Measurements from ENCODE around the gene APOA4.

Gene APOA4

DNA sequence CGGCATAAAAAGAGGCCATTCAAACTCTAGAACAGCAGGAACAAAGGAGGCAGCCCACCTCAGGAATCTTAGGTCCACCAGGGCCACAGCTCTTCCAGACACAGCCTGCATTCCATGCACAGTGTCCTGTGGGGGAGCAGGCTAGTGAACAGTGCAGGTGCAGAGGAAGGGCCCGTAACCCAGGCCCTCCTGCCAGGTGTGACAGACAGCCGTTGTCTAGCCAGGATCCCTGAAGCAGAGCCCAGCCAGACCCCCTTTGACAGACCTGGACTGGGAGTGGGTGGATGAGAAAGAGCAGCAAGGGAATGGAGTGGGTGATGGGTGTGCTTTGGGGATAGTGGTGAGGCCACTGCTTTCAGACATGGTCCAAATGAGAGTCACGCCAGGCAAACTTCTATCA, 34.1 kb downstream of the APOA4 start:
- Mint-ChIP-seq H3K27ac (peak overlapping the region; percentile 93), H3K4me3 (peak overlapping the region; percentile 84), H3K27me3 (peaks cover 9% of the 10 kb centered on the region), H3K4me1 (peaks cover 24% of the 10 kb centered on the region), H3K9me3 (no peaks in the 10 kb centered on the region), H3K36me3 (peaks cover 24% of the 10 kb centered on the region)
- no peak for ATAC-seq

GRCh38 chr11:116788534-116788933, 34.6 kb downstream of the APOA4 start:
- Mint-ChIP-seq H3K4me3 (peak overlapping the region; percentile 84), H3K4me1 (peaks cover 24% of the 10 kb centered on the region), H3K27me3 (peaks cover 9% of the 10 kb centered on the region), H3K9me3 (no peaks in the 10 kb centered on the region), H3K36me3 (peaks cover 25% of the 10 kb centered on the region), H3K27ac (peak overlapping the region; percentile 93)
- no peak for ATAC-seq

DNA sequence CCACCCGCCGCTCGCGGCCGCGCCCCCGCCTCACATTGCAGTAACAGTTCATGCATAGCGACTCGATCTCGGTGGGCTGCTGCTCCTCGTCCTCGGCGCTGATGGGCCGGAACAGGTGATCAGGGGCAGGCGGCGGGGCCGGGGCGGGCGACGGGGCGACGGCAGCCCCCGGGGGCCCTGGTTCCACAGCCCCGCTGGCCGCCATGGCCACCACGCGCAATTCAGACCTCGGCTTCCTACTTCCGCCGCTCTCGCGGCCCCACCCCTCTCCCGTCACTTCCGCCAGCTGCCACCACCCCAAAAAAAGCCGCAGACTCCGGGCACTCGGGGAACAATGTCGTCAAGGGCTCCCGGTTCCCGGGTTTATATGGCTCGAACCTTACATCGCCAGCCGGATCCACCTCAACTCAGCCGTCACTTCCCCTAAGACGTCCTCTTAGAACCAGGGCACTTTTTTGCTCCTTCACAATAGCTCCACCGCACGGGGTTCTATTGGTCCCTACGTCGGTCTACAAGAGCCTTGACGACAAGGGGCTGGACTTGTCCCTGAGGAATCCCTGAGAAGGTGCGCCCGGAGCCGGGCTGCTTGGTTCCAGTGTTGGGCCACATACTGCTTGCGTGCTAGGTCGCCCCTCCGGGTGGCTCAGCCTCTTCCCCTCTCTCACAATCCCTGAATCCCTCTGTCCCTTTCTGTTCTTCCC, 35.2 kb downstream of the APOA4 start, which contains the start of gene ZPR1:
TSS of gene ZPR1 (minus strand) at position 238 of the 701 bp plus-strand sequence. CDS start at position 205, 33 bp downstream.
- H3K4me3 Mint-ChIP-seq = peak within 1 kb of the TSS; percentile 84
- H3K4me1 Mint-ChIP-seq = peaks cover 30% of the 10 kb centered on the region
- peaks cover 31% of the 10 kb centered on the region for H3K36me3 Mint-ChIP-seq
- ATAC-seq = peak; percentile 95
- peaks cover 9% of the 10 kb centered on the region for H3K27me3 Mint-ChIP-seq
- peak within 1 kb of the TSS; percentile 93 for H3K27ac Mint-ChIP-seq
- H3K9me3 Mint-ChIP-seq = no peaks in the 10 kb centered on the region

GRCh38 chr11:116787436-116787785, 35.7 kb downstream of the APOA4 start:
- Mint-ChIP-seq H3K27me3 (peaks cover 9% of the 10 kb centered on the region), H3K27ac (peak overlapping the region; percentile 93), H3K4me3 (peak overlapping the region; percentile 84), H3K9me3 (no peaks in the 10 kb centered on the region), H3K36me3 (peaks cover 36% of the 10 kb centered on the region), H3K4me1 (peaks cover 35% of the 10 kb centered on the region)
- peak; percentile 34 for ATAC-seq

- H3K27ac Mint-ChIP-seq = peak overlapping the region; percentile 93
- H3K27me3 Mint-ChIP-seq = peaks cover 9% of the 10 kb centered on the region
- peak overlapping the region; percentile 84 for H3K4me3 Mint-ChIP-seq
- H3K36me3 Mint-ChIP-seq = peaks cover 40% of the 10 kb centered on the region
- H3K4me1 Mint-ChIP-seq = peaks cover 39% of the 10 kb centered on the region
- H3K9me3 Mint-ChIP-seq = no peaks in the 10 kb centered on the region
- no peak for ATAC-seq
Measured at GRCh38 chr11:116786966-116787365, 36.1 kb downstream of the APOA4 start.

DNA sequence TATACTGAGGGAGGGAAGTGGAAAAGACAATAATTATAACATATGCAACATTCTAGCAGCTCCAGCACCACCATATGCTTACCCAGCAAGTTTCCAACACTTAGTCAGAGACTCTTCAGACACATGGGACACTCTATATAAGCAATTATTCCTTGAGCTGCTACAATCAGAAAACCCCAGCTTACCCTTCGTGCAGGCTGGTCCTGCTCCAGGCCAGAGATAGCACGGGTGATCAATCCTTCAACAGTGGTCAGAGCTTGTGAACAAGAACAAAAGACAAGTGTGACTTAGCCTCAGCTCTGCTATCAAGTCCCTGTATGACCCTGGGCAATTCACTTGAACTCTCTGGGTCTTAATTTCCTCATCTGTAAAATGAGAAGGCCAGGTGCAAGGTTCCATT, 36.8 kb downstream of the APOA4 start:
- peaks cover 37% of the 10 kb centered on the region for H3K4me1 Mint-ChIP-seq
- no peak overlapping the region for H3K27ac Mint-ChIP-seq
- no peaks in the 10 kb centered on the region for H3K9me3 Mint-ChIP-seq
- peaks cover 9% of the 10 kb centered on the region for H3K27me3 Mint-ChIP-seq
- peak overlapping the region; percentile 84 for H3K4me3 Mint-ChIP-seq
- peaks cover 47% of the 10 kb centered on the region for H3K36me3 Mint-ChIP-seq
- no peak for ATAC-seq

DNA sequence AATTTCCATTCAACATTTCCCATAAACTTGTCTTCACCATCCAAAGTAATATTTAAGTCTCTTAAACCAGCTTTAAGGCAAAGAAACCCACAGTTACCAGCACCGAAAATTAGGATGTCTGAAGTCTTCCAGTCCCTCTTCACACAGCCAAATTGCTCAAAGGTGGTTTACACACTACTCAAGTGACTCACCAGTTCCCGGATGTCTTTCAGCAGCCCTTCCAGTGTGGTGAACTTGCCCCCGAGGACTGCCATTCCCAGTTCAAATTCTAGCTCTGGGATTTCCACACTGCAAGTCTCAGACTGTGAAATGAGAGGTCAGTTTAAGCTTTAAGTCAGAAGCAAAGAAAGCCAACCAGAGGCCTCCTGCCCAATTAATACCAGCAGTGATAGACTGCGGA, 40.4 kb downstream of the APOA4 start:
- H3K27ac Mint-ChIP-seq = no peak overlapping the region
- no peaks in the 10 kb centered on the region for H3K9me3 Mint-ChIP-seq
- H3K27me3 Mint-ChIP-seq = no peaks in the 10 kb centered on the region
- peaks cover 77% of the 10 kb centered on the region for H3K36me3 Mint-ChIP-seq
- no peak overlapping the region for H3K4me3 Mint-ChIP-seq
- ATAC-seq = no peak
- H3K4me1 Mint-ChIP-seq = peaks cover 22% of the 10 kb centered on the region

GRCh38 chr11:116778556-116778955, 44.5 kb downstream of the APOA4 start:
- Mint-ChIP-seq H3K4me3 (no peak overlapping the region), H3K27ac (no peak overlapping the region), H3K36me3 (peaks cover 69% of the 10 kb centered on the region), H3K27me3 (no peaks in the 10 kb centered on the region), H3K9me3 (no peaks in the 10 kb centered on the region), H3K4me1 (peaks cover 26% of the 10 kb centered on the region)
- ATAC-seq = no peak

DNA sequence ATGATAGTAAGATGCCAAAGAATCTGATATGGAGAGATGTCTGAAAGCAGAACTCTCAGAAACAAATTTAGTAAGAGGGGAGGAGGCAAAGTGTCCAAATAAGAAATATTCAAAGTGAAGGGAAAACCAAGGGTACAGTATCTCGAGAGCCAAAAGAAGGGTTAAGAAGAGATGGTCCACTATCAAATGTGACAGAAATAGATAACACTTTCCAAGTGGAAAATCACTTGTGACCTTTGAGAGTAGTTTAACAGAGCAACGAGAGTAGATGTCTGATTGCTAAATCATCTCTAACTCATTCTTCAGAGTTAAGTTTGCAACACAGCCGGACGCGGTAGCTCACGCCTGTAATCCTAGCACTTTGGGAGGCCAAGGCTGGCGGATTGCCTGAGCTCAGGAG, 46.0 kb downstream of the APOA4 start:
- no peaks in the 10 kb centered on the region for H3K27me3 Mint-ChIP-seq
- no peaks in the 10 kb centered on the region for H3K9me3 Mint-ChIP-seq
- peaks cover 16% of the 10 kb centered on the region for H3K4me1 Mint-ChIP-seq
- no peak overlapping the region for H3K27ac Mint-ChIP-seq
- ATAC-seq = no peak
- H3K36me3 Mint-ChIP-seq = peaks cover 54% of the 10 kb centered on the region
- H3K4me3 Mint-ChIP-seq = no peak overlapping the region

GRCh38 chr11:116776522-116776984, 46.6 kb downstream of the APOA4 start:
- no peak for ATAC-seq
- Mint-ChIP-seq H3K4me1 (peaks cover 21% of the 10 kb centered on the region), H3K36me3 (peaks cover 49% of the 10 kb centered on the region), H3K4me3 (no peak overlapping the region), H3K27me3 (no peaks in the 10 kb centered on the region), H3K27ac (no peak overlapping the region), H3K9me3 (no peaks in the 10 kb centered on the region)

- H3K27me3 Mint-ChIP-seq = no peaks in the 10 kb centered on the region
- H3K27ac Mint-ChIP-seq = no peak overlapping the region
- peaks cover 26% of the 10 kb centered on the region for H3K4me1 Mint-ChIP-seq
- H3K9me3 Mint-ChIP-seq = no peaks in the 10 kb centered on the region
- H3K36me3 Mint-ChIP-seq = peaks cover 43% of the 10 kb centered on the region
- H3K4me3 Mint-ChIP-seq = no peak overlapping the region
- ATAC-seq = no peak
Measured at GRCh38 chr11:116775975-116776374, 47.1 kb downstream of the APOA4 start.

- no peak for ATAC-seq
- no peaks in the 10 kb centered on the region for H3K27me3 Mint-ChIP-seq
- H3K27ac Mint-ChIP-seq = no peak overlapping the region
- no peaks in the 10 kb centered on the region for H3K9me3 Mint-ChIP-seq
- peaks cover 37% of the 10 kb centered on the region for H3K4me1 Mint-ChIP-seq
- H3K36me3 Mint-ChIP-seq = peaks cover 34% of the 10 kb centered on the region
- H3K4me3 Mint-ChIP-seq = peak overlapping the region; percentile 21
Measured at GRCh38 chr11:116774661-116775060, 48.4 kb downstream of the APOA4 start.

GRCh38 chr11:116773203-116774097, 49.7 kb downstream of the APOA4 start:
- Mint-ChIP-seq H3K9me3 (no peaks in the 10 kb centered on the region), H3K27me3 (no peaks in the 10 kb centered on the region), H3K4me3 (peak overlapping the region; percentile 99), H3K27ac (peak overlapping the region; percentile 93), H3K36me3 (peaks cover 29% of the 10 kb centered on the region), H3K4me1 (peaks cover 37% of the 10 kb centered on the region)
- peak; percentile 74 for ATAC-seq

DNA sequence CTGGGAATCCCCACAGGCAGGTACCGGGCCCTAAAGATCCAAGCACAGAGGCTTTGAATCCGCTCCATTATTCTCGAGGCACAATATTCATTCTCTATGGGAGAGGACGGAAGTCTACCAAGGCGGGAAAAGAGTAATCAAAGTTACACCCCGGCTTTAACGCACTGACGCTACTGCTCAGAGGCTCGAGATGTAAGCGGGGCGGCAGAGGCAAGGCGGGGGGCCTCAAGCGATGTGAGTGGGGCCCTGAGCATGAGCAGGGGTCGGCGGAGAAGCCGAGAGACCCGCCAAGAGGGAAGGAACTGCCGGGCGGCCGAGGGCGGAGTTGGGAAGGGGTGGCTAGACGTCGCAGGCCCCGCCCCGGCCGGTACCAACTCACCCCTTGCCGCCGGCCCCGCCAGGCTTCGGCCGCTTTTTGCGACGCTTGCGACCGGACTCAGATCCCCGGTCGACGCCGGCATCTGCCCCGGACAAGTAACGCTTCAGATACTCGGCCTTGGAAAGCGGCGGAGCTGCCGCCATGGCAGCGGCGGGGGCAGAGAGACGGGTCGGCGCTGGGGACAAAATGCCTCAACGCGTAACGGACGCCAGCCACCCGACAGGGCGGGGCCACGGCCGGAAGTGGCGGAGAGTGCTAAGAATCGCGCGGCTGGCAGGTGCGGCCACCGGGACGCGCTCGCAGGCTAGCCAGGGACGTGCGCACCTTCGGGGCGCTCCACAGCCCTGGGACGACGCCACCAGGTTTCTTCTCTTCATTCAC, 50.5 kb downstream of the APOA4 start, which contains the start of gene BUD13:
TSS of gene BUD13 (minus strand) at position 545 of the 760 bp plus-strand sequence. CDS start at position 522, 23 bp downstream.
- peaks cover 37% of the 10 kb centered on the region for H3K4me1 Mint-ChIP-seq

DNA sequence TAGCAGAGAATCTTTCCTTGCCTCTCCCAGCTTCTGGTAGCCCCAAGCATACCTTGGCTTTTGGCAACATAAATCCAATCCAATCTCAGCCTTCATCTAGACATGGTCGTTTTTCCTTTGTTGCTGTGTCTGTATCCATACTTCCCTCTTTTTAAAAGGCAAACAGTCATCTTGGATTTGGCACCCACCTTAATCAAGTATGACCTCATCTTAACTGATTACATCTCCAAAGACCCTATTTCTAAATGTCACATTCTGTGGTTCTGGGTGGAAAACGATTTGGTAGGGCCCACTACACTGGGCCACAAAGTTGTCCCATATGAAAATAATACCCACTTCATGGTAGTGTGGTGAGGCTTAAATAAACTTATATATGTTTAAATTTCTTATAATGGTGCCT, 51.2 kb downstream of the APOA4 start:
- ATAC-seq = no peak
- peaks cover 37% of the 10 kb centered on the region for H3K4me1 Mint-ChIP-seq
- H3K36me3 Mint-ChIP-seq = peaks cover 17% of the 10 kb centered on the region

More for the DNA sequence above, 50.5 kb downstream of the APOA4 start, which contains the start of gene BUD13:
- peak; percentile 96 for ATAC-seq
- Mint-ChIP-seq H3K36me3 (peaks cover 22% of the 10 kb centered on the region), H3K27ac (peak within 1 kb of the TSS; percentile 93), H3K4me3 (peak within 1 kb of the TSS; percentile 99), H3K9me3 (no peaks in the 10 kb centered on the region), H3K27me3 (no peaks in the 10 kb centered on the region)

More for the DNA sequence above, 51.2 kb downstream of the APOA4 start:
- Mint-ChIP-seq H3K27me3 (no peaks in the 10 kb centered on the region), H3K4me3 (peak overlapping the region; percentile 99), H3K27ac (peak overlapping the region; percentile 93), H3K9me3 (no peaks in the 10 kb centered on the region)

Data from stimulated activated memory B cell treated with anti-CD40 and anti-IgM and Interleukin-4, amounts not matched to agents 10 μg/mL and 1 μg/mL and 100 μg/mL, for 72 hours (primary cell).